Measurements from ENCODE around the gene TFAM. TPM values are rescaled to one million over a fixed set of nuclear protein-coding genes. Genes with fewer than 3 reads are reported as not detected.
A peak's percentile ranks its signal among the peaks of the same experiment; 100 is the strongest.

The TFAM gene
- polyA plus RNA-seq, 6 donors from 2014 or later = 54.7 to 67.5 (median 61.7) TPM

- ATAC-seq (ENCODE audit: low read depth in 2 of 2) (no peak), DNase-seq (no peak)
- Mint-ChIP-seq H3K4me3 (no peak overlapping the region), H3K36me3 (peaks cover 0 to 7% of the 10 kb centered on the region in 2 donors), H3K27ac (no peak overlapping the region), H3K27me3 (peaks cover 0 to 7% (median 6%) of the 10 kb centered on the region in 3 donors), H3K4me1 (no peaks in the 10 kb centered on the region), H3K9me3 (peaks cover 9 to 29% (median 14%) of the 10 kb centered on the region in 7 donors)
Observed at GRCh38 chr10:58444321-58444720, 59.1 kb downstream of the TFAM start.

GRCh38 chr10:58444876-58445275, 59.7 kb downstream of the TFAM start:
- H3K27me3 Mint-ChIP-seq = peaks cover 3 to 12% (median 6%) of the 10 kb centered on the region in 3 donors
- H3K36me3 Mint-ChIP-seq = peaks cover 0 to 7% of the 10 kb centered on the region in 2 donors
- no peak overlapping the region for H3K4me3 Mint-ChIP-seq
- H3K9me3 Mint-ChIP-seq = peaks cover 8 to 24% (median 14%) of the 10 kb centered on the region in 7 donors
- no peaks in the 10 kb centered on the region for H3K4me1 Mint-ChIP-seq
- DNase-seq (no peak), ATAC-seq (ENCODE audit: low read depth in 2 of 2) (no peak)
- H3K27ac Mint-ChIP-seq = peak overlapping the region in 1 of 6 donors; percentile 15

GRCh38 chr10:58448121-58448935, 63.1 kb downstream of the TFAM start:
- Mint-ChIP-seq H3K4me1 (no peaks in the 10 kb centered on the region), H3K27me3 (peaks cover 8 to 15% (median 13%) of the 10 kb centered on the region in 3 donors), H3K27ac (peak overlapping the region in 1 of 6 donors; percentile 24), H3K36me3 (no peaks in the 10 kb centered on the region), H3K4me3 (no peak overlapping the region), H3K9me3 (peaks cover 0 to 10% (median 6%) of the 10 kb centered on the region in 7 donors)
- no peak for DNase-seq
- ATAC-seq (ENCODE audit: low read depth in 2 of 2) = no peak

Other genes with a start within 250 kb of the TFAM start
- gene IPMK, start 117.5 kb upstream of the TFAM start, polyA plus RNA-seq (ENCODE audit: low read depth in 6 of 6) = 1 to 10 TPM; 2.3 to 4.8 (median 3.3) TPM
- gene CISD1, start 116.2 kb upstream of the TFAM start, polyA plus RNA-seq (ENCODE audit: low read depth in 6 of 6) = 10 to 100 TPM; 27.7 to 47.2 (median 33.4) TPM
- gene UBE2D1, start 50.4 kb upstream of the TFAM start, polyA plus RNA-seq (ENCODE audit: low read depth in 6 of 6) = 10 to 100 TPM; 29.5 to 44.0 (median 35.4) TPM
- not detected for gene BICC1, start 127.5 kb downstream of the TFAM start, polyA plus RNA-seq (ENCODE audit: low read depth in 6 of 6)

All from naive B cell (primary cell).